ENCODE measurements around the gene ONECUT2.
A peak's percentile ranks its signal among the peaks of the same experiment; 100 is the strongest.

The ONECUT2 gene

GRCh38 chr18:57431467-57432080, 3.6 kb upstream of the ONECUT2 start:
- no peak for DNase-seq

GRCh38 chr18:57432140-57432539, 3.0 kb upstream of the ONECUT2 start:
- no peak for DNase-seq

- DNase-seq: no peak
These were observed 2.3 kb upstream of the ONECUT2 start for GRCh38 chr18:57432751-57433400.

- DNase-seq: no peak
These were observed 1.7 kb upstream of the ONECUT2 start for GRCh38 chr18:57433482-57433881.

GRCh38 chr18:57433934-57434535, 1.1 kb upstream of the ONECUT2 start:
- peak; percentile 41 for DNase-seq

- DNase-seq: no peak
These were observed 644 bp downstream of the ONECUT2 start for GRCh38 chr18:57435846-57436190.

GRCh38 chr18:57436191-57436964, 1.2 kb downstream of the ONECUT2 start:
- peak; percentile 19 for DNase-seq

- DNase-seq: no peak
These were observed 1.8 kb downstream of the ONECUT2 start for GRCh38 chr18:57436965-57437333.

- DNase-seq: peak; percentile 12
These were observed 2.2 kb downstream of the ONECUT2 start for GRCh38 chr18:57437402-57437765.

GRCh38 chr18:57437766-57438671, 2.8 kb downstream of the ONECUT2 start:
- peak; percentile 74 for DNase-seq

- no peak for DNase-seq
These were observed 3.8 kb downstream of the ONECUT2 start for GRCh38 chr18:57438743-57439608.

- no peak for DNase-seq
These were observed 4.4 kb downstream of the ONECUT2 start for GRCh38 chr18:57439609-57439968.

GRCh38 chr18:57439985-57440330, 4.8 kb downstream of the ONECUT2 start:
- DNase-seq: no peak

GRCh38 chr18:57440331-57441070, 5.3 kb downstream of the ONECUT2 start:
- DNase-seq: no peak

GRCh38 chr18:57441071-57441794, 6.1 kb downstream of the ONECUT2 start:
- DNase-seq: no peak

- DNase-seq: no peak
These were observed 8.1 kb downstream of the ONECUT2 start for GRCh38 chr18:57443247-57443646.

- no peak for DNase-seq
These were observed 8.5 kb downstream of the ONECUT2 start for GRCh38 chr18:57443702-57444101.

- DNase-seq: no peak
These were observed 9.2 kb downstream of the ONECUT2 start for GRCh38 chr18:57444301-57444759.

GRCh38 chr18:57445488-57446319, 10.5 kb downstream of the ONECUT2 start:
- DNase-seq: no peak

Measured in DMS79 (cell line).